ENCODE data around the gene PFKM. TPM values are rescaled to one million over a fixed set of nuclear protein-coding genes. Genes with fewer than 3 reads are reported as not detected.
"Not testable (repeated sequence)": the region's sequence is repeated elsewhere in the genome, so short reads cannot be mapped to it uniquely, and the experiment has no call there.

The PFKM gene
- total RNA-seq, 2 donors from 2014 or later: 36.9 to 71.9 TPM

GRCh38 chr12:48142818-48143674, 23.9 kb downstream of the PFKM start:
- DNase-seq (ENCODE audit: low spot score): no peak
- 89% methylated on average over 7 of the region's 7 CpGs for WGBS
- Histone ChIP-seq H3K36me3 (no peaks in the 10 kb centered on the region), H3K27ac (no peak overlapping the region), H3K9me3 (no peaks in the 10 kb centered on the region), H3K4me1 (replicated peaks) (no peaks in the 10 kb centered on the region), H3K27me3 (replicated peaks; ENCODE audit: insufficient read depth) (no peaks in the 10 kb centered on the region), H3K4me3 (no peak overlapping the region)
- TF ChIP-seq POLR2AphosphoS5 (IDR thresholded peaks at IDR 0.05) (no peak), POLR2A (IDR thresholded peaks at IDR 0.05) (no peak)
- TF ChIP-seq, protein P1, sequence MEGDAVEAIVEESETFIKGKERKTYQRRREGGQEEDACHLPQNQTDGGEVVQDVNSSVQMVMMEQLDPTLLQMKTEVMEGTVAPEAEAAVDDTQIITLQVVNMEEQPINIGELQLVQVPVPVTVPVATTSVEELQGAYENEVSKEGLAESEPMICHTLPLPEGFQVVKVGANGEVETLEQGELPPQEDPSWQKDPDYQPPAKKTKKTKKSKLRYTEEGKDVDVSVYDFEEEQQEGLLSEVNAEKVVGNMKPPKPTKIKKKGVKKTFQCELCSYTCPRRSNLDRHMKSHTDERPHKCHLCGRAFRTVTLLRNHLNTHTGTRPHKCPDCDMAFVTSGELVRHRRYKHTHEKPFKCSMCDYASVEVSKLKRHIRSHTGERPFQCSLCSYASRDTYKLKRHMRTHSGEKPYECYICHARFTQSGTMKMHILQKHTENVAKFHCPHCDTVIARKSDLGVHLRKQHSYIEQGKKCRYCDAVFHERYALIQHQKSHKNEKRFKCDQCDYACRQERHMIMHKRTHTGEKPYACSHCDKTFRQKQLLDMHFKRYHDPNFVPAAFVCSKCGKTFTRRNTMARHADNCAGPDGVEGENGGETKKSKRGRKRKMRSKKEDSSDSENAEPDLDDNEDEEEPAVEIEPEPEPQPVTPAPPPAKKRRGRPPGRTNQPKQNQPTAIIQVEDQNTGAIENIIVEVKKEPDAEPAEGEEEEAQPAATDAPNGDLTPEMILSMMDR (IDR thresholded peaks at IDR 0.05): no peak
- intact Hi-C loops (cut with DNase I): no loop called here

DNA sequence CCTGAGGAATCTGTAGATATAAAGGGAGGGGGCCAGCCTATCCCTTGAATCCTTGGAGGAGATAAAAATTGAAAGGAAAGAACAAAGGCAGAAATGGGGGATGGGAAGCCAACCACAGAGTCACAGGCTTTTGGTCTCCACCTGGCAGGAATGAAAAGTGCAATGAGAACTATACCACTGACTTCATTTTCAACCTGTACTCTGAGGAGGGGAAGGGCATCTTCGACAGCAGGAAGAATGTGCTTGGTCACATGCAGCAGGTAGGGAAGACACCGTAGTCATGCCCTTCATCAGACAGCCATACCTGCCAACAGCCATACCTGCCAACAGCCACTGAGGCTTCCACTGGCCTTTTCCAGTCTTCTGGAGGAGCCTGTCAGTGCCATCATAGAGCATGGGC, 24.7 kb downstream of the PFKM start:
- intact Hi-C loops (cut with DNase I): no loop called here
- no peak overlapping the region for H3K27ac ChIP-seq
- peaks cover 0 to under 1% of the 10 kb centered on the region in 2 donors for H3K36me3 ChIP-seq
- H3K4me1 ChIP-seq (replicated peaks): no peaks in the 10 kb centered on the region
- no peak for DNase-seq (ENCODE audit: low spot score)
- no peaks in the 10 kb centered on the region for H3K27me3 ChIP-seq (replicated peaks; ENCODE audit: insufficient read depth)
- H3K4me3 ChIP-seq: no peak overlapping the region
- WGBS: 75% methylated on average over 2 of the region's 2 CpGs
- no peaks in the 10 kb centered on the region for H3K9me3 ChIP-seq
- TF ChIP-seq POLR2A (IDR thresholded peaks at IDR 0.05) (no peak), POLR2AphosphoS5 (IDR thresholded peaks at IDR 0.05) (no peak)
- TF ChIP-seq, protein P1 (IDR thresholded peaks at IDR 0.05): no peak

DNA sequence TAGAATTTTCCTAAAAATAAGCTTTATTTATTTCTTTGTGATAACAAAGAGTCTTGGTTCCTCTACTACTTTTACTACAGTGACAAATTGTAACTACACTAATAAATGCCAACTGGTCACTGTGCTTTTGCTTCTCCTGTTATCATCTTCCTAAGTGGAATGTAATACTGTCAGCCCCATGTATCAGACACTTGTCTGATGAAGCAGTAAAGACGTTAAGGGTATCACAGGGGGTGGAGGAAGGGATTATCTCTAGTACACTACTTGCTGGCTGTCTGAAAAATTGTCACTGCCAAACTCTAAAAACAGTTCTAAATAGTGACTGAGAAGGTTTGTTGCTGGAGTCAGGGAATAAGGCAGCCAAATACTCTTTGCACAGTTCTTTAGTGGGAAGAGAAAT, 26.8 kb downstream of the PFKM start:
- no peaks in the 10 kb centered on the region for H3K4me1 ChIP-seq (replicated peaks)
- 38% methylated on average over 1 of the region's 1 CpG for WGBS
- no peak for DNase-seq (ENCODE audit: low spot score)
- no peak overlapping the region for H3K27ac ChIP-seq
- TF ChIP-seq POLR2AphosphoS5 (IDR thresholded peaks at IDR 0.05) (no peak), POLR2A (IDR thresholded peaks at IDR 0.05) (no peak)
- TF ChIP-seq, protein P1 (IDR thresholded peaks at IDR 0.05): no peak
- H3K36me3 ChIP-seq: peaks cover 2 to 14% of the 10 kb centered on the region in 2 donors
- intact Hi-C loops (cut with DNase I): no loop called here
- no peaks in the 10 kb centered on the region for H3K27me3 ChIP-seq (replicated peaks; ENCODE audit: insufficient read depth)
- H3K9me3 ChIP-seq: no peaks in the 10 kb centered on the region
- no peak overlapping the region for H3K4me3 ChIP-seq

GRCh38 chr12:48151103-48151771, 32.1 kb downstream of the PFKM start:
- H3K4me1 ChIP-seq (replicated peaks): no peaks in the 10 kb centered on the region
- peak; percentile 16 for TF ChIP-seq POLR2AphosphoS5 (IDR thresholded peaks at IDR 0.05)
- no peak for TF ChIP-seq POLR2A (IDR thresholded peaks at IDR 0.05)
- H3K36me3 ChIP-seq: peaks cover 3 to 21% of the 10 kb centered on the region in 2 donors
- no peaks in the 10 kb centered on the region for H3K9me3 ChIP-seq
- 80% methylated on average over 2 of the region's 2 CpGs for WGBS
- H3K4me3 ChIP-seq: no peak overlapping the region
- intact Hi-C loops (cut with DNase I): no loop called here
- no peak overlapping the region for H3K27ac ChIP-seq
- no peaks in the 10 kb centered on the region for H3K27me3 ChIP-seq (replicated peaks; ENCODE audit: insufficient read depth)
- no peak for DNase-seq (ENCODE audit: low spot score)

DNA sequence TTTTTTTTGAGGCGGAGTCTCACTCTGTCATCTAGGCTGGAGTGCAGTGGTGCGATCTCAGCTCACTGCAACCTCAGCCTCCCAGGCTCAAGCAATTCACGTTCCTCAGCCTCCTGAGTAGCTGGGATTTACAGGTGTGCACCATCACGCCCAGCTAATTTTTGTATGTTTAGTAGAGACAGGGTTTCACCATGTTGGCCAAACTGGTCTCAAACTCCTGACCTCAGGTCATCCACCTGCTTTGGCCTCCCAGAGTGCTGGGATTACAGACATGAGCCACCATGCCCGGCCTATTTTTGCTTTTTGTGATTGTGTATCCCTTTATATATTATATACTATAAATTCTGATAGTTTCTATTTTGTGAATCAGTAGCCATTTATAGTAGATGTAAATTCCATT, 36.6 kb downstream of the PFKM start:
- intact Hi-C loops (cut with DNase I): loop anchor here (5.0 kb wide), 2 partner anchors 33 to 48 kb away; partner anchors contain the start of gene SENP1
- WGBS: 91% methylated on average over 5 of the region's 5 CpGs
- H3K4me1 ChIP-seq (replicated peaks); H3K27ac ChIP-seq; H3K4me3 ChIP-seq; DNase-seq (ENCODE audit: low spot score); H3K27me3 ChIP-seq (replicated peaks; ENCODE audit: insufficient read depth); H3K36me3 ChIP-seq; H3K9me3 ChIP-seq: not testable (repeated sequence)

Measured in prostate gland (tissue), 2 donors.